Right atrium auricular region (tissue), 2 donors: ENCODE results near the gene SWT1. TPM values are rescaled to one million over a fixed set of nuclear protein-coding genes. Genes with fewer than 3 reads are reported as not detected.

Experiments used
- DNase-seq: peaks from one replicate; pipeline ENCODE4 v3.0.0-alpha.2; 2019; ENCODE audit warnings: low spot score
- H3K27ac ChIP-seq, 2 donors: fragments of 200-600 bp; sonication (generic); 1 replicate in 1 of 2; 2 replicates in 1 of 2; pipeline ENCODE4 v1.5.1; 2016 to 2019
- H3K27me3 ChIP-seq, 2 donors: fragments of 200-600 bp; sonication (generic); one replicate each; pipeline versions ENCODE4 v1.5.1 to v1.6.0; 2017 to 2019
- H3K36me3 ChIP-seq: fragments of 200-600 bp; sonication (generic); one replicate; pipeline ENCODE4 v1.5.1; 2016
- H3K4me1 ChIP-seq, 2 donors: fragments of 200-600 bp; sonication (generic); one replicate each; pipeline versions ENCODE4 v1.5.1 to v1.6.0; 2017 to 2019
- H3K4me3 ChIP-seq, 2 donors: fragments of 200-600 bp; sonication (generic); 1 replicate in 1 of 2; 2 replicates in 1 of 2; pipeline ENCODE4 v1.5.1; 2017 to 2019; ENCODE audit warnings: mild to moderate bottlenecking in 1 of 2, moderate library complexity in 1 of 2
- H3K9me3 ChIP-seq, 2 donors: fragments of 200-600 bp; sonication (generic); one replicate each; pipeline ENCODE4 v1.5.1; 2019
- total RNA-seq, 2 donors: library from RNA; depleted of rRNA; stranded (reverse); fragments of >200 nt; gene quantifications; one replicate each; pipeline ENCODE4 v1.1.0, GENCODE V29; 2016
- TF ChIP-seq, protein P1 (sequence below), 2 donors: fragments of 200-600 bp; sonication (generic); IDR thresholded peaks; one replicate each; pipeline ENCODE4 v1.5.1; 2019; ENCODE audit warnings: antibody characterized with exemption in 2 of 2

SWT1 gene
- total RNA-seq, 2 donors from 2014 or later, result 4.9 to 6.2 TPM

DNA sequence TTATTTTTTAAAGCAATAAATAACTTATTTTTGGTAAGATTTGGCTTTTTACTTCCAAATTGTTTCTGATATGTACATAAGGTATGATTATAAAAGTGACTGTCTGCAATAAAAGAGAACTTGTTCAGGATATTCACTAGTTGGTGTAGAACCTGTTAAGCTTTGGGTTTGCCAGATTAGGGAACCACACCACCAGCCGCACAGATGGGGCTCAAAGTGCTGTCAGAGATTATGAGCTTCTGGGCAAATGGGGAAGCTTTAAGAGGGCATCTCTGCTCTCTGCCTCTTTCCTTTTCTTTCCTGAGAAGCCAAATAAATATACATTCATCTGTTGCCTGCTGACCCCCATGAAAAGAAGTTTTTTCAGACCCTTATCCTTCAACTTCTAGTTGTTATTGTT is 134.7 kb downstream of the SWT1 start:
- Histone ChIP-seq H3K36me3 (peaks cover 21% of the 10 kb centered on the region), H3K27ac (no peak overlapping the region), H3K27me3 (no peaks in the 10 kb centered on the region), H3K4me3 (no peak overlapping the region), H3K9me3 (no peaks in the 10 kb centered on the region), H3K4me1 (peaks cover 0 to 7% of the 10 kb centered on the region in 2 donors)
- TF ChIP-seq, protein P1, sequence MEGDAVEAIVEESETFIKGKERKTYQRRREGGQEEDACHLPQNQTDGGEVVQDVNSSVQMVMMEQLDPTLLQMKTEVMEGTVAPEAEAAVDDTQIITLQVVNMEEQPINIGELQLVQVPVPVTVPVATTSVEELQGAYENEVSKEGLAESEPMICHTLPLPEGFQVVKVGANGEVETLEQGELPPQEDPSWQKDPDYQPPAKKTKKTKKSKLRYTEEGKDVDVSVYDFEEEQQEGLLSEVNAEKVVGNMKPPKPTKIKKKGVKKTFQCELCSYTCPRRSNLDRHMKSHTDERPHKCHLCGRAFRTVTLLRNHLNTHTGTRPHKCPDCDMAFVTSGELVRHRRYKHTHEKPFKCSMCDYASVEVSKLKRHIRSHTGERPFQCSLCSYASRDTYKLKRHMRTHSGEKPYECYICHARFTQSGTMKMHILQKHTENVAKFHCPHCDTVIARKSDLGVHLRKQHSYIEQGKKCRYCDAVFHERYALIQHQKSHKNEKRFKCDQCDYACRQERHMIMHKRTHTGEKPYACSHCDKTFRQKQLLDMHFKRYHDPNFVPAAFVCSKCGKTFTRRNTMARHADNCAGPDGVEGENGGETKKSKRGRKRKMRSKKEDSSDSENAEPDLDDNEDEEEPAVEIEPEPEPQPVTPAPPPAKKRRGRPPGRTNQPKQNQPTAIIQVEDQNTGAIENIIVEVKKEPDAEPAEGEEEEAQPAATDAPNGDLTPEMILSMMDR (IDR thresholded peaks at IDR 0.05), result no peak
- no peak for DNase-seq

DNA sequence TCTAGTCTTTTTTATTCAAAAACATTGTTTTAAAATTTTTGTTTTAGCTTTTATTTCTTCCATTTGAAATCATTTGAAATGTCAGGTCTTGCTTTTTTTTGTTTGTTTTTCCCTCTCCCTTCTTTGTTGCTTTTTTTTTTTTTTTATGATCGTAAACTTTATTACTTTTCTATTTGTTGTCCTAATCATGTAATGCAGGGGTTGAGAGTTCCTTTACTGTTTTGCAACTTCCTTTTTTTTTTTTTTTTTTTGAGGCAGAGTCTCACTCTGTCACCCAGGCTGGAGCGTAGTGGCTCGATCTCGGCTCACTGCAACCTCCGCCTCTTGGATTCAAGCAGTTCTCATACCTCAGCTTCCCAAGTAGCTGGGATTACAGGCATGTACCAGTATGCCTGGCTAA is 135.3 kb downstream of the SWT1 start:
- H3K27ac ChIP-seq, result peak overlapping the region in 1 of 2 donors; percentile 3

DNA sequence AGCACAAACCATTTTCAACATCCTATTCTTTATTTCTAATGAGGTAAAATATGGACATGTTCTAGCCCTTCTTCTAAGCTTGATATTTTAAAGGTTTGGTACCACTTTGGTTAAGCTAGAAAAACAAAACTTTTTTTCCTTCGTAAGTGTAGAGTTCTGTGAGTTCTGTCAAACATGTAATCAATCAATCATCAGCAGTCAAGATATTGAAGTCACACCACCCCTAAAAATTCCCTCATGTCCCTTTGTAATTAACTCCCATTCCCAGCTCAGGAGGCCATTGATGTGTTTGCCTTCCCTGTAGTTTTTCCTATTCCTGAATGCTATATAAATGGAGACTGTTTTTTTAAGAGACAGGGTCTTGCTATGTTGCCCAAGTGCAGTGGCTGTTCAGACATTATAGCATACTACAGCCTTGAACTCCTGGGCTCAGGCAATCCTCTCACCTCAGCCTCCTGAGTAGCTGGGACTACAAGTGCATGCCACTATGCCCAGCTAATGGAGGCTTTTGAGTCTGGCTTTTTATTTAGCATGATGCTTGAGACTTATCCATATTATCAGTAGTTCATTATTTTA is 137.1 kb downstream of the SWT1 start:
- Histone ChIP-seq H3K9me3 (no peaks in the 10 kb centered on the region), H3K27me3 (no peaks in the 10 kb centered on the region), H3K4me1 (peaks cover 0 to 7% of the 10 kb centered on the region in 2 donors), H3K4me3 (no peak overlapping the region), H3K27ac (no peak overlapping the region), H3K36me3 (peaks cover 45% of the 10 kb centered on the region)
- DNase-seq, result no peak
- TF ChIP-seq, protein P1 (IDR thresholded peaks at IDR 0.05), result no peak

More for the DNA sequence above, 135.3 kb downstream of the SWT1 start:
- peaks cover 0 to 7% of the 10 kb centered on the region in 2 donors for H3K4me1 ChIP-seq
- no peak for DNase-seq
- TF ChIP-seq, protein P1 (IDR thresholded peaks at IDR 0.05), result no peak
- H3K4me3 ChIP-seq, result no peak overlapping the region
- no peaks in the 10 kb centered on the region for H3K9me3 ChIP-seq
- no peaks in the 10 kb centered on the region for H3K27me3 ChIP-seq
- peaks cover 26% of the 10 kb centered on the region for H3K36me3 ChIP-seq

DNA sequence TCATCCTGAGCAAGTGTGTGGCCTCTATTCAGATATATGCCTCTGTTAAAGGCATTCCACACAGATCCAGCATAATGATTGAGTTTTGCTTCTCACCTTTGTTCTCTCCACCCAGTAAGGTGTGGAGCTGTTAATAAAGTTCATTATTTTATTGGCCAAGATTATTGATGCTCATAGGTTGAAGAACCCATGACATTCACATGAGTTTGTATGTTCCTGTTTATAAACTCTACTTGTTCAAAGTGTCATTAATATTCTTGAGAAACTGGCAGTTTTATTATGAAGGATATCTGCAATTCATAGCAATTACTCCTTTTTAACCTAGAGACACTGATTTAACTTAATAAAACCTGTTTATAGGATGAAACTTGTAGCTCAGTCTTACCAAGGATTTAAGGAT is 138.1 kb downstream of the SWT1 start:
- DNase-seq, result no peak
- no peaks in the 10 kb centered on the region for H3K27me3 ChIP-seq
- no peak overlapping the region for H3K27ac ChIP-seq
- H3K36me3 ChIP-seq, result peaks cover 55% of the 10 kb centered on the region
- no peaks in the 10 kb centered on the region for H3K9me3 ChIP-seq
- peaks cover 0 to 7% of the 10 kb centered on the region in 2 donors for H3K4me1 ChIP-seq
- no peak overlapping the region for H3K4me3 ChIP-seq
- TF ChIP-seq, protein P1 (IDR thresholded peaks at IDR 0.05), result no peak

DNA sequence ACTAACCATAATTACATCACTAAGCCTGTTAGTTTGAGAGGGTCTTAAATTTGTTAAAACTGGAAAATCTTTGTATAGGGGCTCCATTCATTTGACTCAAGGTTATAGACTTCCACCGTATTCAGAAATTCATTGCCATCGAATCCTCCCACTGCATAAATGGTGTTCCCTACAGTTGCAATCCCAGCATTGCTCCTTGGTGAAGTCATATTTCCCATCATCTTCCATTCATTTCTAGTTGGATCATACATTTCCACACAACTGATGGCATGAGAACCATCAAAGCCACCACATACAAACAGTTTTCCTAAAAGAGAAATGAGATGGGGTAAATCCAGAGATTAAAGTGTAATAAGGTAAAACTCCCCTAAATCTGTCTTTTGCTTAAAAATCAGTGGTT is 141.0 kb downstream of the SWT1 start:
- H3K27ac ChIP-seq, result no peak overlapping the region
- peaks cover 0 to under 1% of the 10 kb centered on the region in 2 donors for H3K4me1 ChIP-seq
- no peak overlapping the region for H3K4me3 ChIP-seq
- no peaks in the 10 kb centered on the region for H3K9me3 ChIP-seq
- H3K36me3 ChIP-seq, result peaks cover 77% of the 10 kb centered on the region
- TF ChIP-seq, protein P1 (IDR thresholded peaks at IDR 0.05), result no peak
- no peaks in the 10 kb centered on the region for H3K27me3 ChIP-seq
- DNase-seq, result no peak

DNA sequence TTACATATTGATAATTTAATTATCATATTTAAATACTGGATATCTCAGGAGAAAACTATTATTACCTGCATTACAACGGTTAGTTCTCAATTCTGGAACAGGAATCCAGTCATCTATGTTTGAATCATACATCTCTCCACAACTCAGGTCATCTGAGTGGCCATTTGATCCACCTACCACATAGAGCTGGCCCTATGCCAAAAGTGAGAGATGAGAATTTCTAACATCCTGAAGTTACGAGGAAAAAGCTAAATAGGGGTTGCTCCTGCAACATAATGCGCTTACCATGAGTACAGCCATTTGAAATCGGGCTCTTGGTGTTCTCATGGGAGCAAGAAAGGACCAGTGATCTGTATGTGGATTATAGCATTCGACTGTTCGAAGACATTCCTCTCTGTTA is 143.2 kb downstream of the SWT1 start:
- Histone ChIP-seq H3K4me1 (no peaks in the 10 kb centered on the region), H3K27me3 (no peaks in the 10 kb centered on the region), H3K9me3 (no peaks in the 10 kb centered on the region), H3K27ac (no peak overlapping the region), H3K4me3 (no peak overlapping the region), H3K36me3 (peaks cover 87% of the 10 kb centered on the region)
- TF ChIP-seq, protein P1 (IDR thresholded peaks at IDR 0.05), result no peak
- no peak for DNase-seq
